Measurements from ENCODE around the gene TTC23.

- TF ChIP-seq, protein P1, sequence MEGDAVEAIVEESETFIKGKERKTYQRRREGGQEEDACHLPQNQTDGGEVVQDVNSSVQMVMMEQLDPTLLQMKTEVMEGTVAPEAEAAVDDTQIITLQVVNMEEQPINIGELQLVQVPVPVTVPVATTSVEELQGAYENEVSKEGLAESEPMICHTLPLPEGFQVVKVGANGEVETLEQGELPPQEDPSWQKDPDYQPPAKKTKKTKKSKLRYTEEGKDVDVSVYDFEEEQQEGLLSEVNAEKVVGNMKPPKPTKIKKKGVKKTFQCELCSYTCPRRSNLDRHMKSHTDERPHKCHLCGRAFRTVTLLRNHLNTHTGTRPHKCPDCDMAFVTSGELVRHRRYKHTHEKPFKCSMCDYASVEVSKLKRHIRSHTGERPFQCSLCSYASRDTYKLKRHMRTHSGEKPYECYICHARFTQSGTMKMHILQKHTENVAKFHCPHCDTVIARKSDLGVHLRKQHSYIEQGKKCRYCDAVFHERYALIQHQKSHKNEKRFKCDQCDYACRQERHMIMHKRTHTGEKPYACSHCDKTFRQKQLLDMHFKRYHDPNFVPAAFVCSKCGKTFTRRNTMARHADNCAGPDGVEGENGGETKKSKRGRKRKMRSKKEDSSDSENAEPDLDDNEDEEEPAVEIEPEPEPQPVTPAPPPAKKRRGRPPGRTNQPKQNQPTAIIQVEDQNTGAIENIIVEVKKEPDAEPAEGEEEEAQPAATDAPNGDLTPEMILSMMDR (IDR thresholded peaks at IDR 0.05) = no peak
- no peak for TF ChIP-seq POLR2A (IDR thresholded peaks at IDR 0.05)
Observed at GRCh38 chr15:99241752-99242151, 7.6 kb downstream of the TTC23 start.

Measured in thyroid gland (tissue), 4 donors.